Measurements from ENCODE around the gene TIFAB. TPM values are rescaled to one million over a fixed set of nuclear protein-coding genes. Genes with fewer than 3 reads are reported as not detected.
A peak's percentile ranks its signal among the peaks of the same experiment; 100 is the strongest.

Gene TIFAB
- polyA plus RNA-seq, 4 donors = 0.05 to 0.23 (median 0.21) TPM

DNA sequence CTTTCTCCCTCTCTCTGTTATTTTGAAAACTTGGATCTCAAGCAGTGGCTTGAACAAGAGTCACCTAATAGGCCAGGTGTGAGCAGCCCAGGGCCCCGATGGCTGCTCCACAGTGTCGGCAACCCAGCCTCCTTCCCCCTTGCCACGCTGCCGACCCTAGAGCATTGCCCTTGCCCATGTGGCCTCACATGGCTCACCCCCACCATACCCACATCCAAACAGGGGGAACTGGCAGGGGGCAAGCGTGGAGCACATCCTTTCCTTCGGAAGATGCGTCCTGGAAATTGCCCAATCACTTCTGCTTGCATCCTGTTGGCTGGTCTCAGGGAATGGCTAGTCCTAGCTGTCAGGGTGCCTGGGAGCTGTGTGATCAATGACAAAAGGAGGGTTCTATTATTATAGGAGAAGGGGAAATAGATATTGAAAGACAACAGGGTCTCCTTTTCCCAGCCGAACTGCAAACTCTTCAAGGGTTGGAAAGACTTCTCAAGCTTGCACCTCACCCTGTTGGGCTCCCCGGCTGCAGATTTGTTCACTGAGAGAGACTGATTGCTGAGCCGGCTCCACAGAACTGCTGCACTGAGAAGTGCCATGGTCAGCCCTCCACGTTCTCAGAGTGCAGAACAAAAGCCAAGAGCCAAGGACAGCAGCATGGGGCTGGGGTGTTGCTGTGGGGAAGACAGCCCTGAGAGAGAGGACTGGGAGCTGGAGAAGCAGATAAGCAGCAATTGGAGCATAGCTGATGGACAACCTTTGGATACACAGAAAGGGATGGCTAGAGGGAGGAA is 8.3 kb upstream of the TIFAB start:
- no peak for DNase-seq (ENCODE audit: low read depth in 4 of 4, low spot score in 2 of 4)

DNA sequence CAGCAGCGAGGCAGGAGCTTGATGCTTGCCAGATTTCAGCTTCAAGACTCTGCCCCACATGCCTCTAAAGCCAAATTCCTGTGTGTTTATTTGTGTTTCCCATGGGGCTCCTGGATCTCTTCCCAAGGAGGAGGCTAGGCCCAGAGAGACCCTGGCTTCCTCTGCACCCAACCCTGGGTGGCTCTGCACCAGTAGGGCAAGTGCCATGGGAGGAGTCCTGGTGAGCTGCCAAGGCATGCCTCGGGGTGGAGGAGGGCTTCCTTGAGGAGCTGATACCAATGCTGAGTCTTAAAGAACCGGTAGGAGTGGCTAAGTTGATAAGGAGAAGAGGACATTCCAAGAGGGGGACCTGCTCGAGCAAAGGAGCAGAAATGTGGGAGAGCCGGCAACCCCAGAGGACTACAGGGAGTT is 6.8 kb upstream of the TIFAB start:
- no peak for DNase-seq (ENCODE audit: low read depth in 4 of 4, low spot score in 2 of 4)

GRCh38 chr5:135458356-135458755 is 6.2 kb upstream of the TIFAB start:
- no peak for DNase-seq (ENCODE audit: low read depth in 4 of 4, low spot score in 2 of 4)

- DNase-seq (ENCODE audit: low read depth in 4 of 4, low spot score in 2 of 4) = peak in 1 of 4 donors; percentile 41
Measured at GRCh38 chr5:135457424-135458071, 5.4 kb upstream of the TIFAB start.

DNA sequence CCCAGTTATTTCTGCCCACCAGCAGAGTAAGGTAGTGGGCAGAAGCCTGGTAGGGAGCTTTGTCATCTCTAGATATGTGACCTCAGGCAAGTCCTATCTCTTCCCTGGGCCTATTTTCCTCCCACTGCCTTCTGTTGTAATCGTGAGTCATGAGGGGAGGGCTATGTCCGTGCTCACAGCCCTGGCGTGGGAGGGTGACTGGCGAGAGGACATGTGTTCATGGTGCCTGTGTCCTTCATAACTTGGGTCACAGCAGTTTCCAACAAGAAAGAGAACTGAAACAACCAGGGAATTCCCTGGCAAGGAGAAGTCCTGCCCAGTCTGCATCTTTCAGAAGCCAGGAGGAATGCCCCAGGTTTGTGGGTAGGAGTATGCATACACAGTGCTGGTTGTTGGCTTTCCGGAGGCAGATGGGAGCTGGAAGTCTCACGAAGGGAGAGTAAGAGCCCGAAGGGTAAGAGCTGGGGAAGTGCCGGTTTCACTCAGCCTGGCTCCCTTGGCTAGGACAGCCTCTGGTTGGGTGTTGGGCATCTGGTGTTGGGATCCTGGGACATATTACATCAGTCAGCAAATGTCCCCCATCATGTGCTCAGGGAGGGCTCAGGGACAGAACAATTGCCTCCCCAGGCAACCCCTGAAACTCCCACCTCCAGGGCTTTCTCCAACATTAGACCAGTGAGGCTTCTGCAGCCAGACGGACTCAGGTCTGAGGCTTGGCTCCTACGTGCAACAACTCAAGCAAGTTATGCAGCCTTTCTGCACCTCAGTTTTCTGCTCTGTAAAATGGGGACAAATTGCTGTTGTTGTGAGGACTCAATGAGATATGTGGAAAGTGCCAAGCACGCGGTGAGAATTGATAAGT is 4.3 kb upstream of the TIFAB start:
- DNase-seq (ENCODE audit: low read depth in 4 of 4, low spot score in 2 of 4) = no peak

DNA sequence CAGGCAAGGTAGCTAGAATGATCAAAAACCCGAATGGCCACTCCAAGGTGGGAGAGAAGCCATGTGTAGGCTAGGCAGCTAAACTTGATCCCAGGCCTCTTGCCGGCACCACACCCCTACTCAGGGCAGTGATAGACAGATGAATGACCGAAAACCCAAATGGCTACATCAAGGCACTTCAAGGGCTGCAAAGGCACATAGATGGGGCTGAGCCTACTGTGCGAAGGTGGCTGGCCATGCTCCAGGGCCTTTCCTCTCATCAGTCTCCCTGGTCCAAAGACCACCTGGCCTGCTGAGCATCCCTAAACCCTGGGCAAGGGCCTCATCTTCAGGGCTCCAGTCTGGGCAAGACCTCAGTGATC is 3.7 kb upstream of the TIFAB start:
- DNase-seq (ENCODE audit: low read depth in 4 of 4, low spot score in 2 of 4) = no peak

DNA sequence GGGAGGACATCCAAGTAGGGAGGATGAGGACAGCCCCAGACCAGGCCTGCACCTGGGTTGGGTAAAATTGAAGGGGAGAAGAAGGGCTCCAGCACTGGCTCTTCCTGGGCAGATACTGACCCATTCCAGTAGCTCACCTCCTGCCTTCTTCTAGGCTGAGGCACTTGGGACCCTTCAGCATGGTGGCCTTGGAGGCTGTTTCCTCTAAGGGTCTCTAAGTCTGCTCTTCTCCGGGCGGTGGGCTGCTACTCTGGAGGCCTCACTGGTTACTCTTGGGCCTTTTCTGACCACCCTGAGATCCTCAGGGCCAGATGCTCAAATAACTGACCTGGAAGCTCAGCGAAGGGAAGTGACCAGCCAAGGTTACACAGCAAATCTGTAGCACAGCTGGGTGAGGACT is 2.8 kb upstream of the TIFAB start:
- DNase-seq (ENCODE audit: low read depth in 4 of 4, low spot score in 2 of 4) = no peak

DNA sequence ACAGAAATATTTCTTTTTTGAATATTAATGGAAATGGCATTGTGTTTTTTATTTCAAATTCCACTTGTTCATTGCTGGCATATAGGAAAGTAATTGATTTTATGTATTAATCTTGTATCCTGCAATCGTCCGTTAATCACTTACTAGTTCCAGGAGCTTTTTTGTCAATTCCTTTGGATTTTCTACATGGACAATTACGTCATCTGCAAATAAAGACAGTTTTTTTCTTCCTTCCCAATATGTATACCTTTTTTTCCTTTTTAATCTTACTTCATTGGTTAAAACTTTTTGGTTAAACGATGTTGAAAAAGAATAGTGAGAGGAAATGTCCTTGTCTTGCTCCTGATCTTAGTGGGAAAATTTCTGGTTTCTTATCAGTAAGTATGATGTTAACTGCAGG is 1.5 kb upstream of the TIFAB start:
- no peak for DNase-seq (ENCODE audit: low read depth in 4 of 4, low spot score in 2 of 4)

- no peak for DNase-seq (ENCODE audit: low read depth in 4 of 4, low spot score in 2 of 4)
Measured at GRCh38 chr5:135451581-135452320, 400 bp downstream of the TIFAB start.

DNA sequence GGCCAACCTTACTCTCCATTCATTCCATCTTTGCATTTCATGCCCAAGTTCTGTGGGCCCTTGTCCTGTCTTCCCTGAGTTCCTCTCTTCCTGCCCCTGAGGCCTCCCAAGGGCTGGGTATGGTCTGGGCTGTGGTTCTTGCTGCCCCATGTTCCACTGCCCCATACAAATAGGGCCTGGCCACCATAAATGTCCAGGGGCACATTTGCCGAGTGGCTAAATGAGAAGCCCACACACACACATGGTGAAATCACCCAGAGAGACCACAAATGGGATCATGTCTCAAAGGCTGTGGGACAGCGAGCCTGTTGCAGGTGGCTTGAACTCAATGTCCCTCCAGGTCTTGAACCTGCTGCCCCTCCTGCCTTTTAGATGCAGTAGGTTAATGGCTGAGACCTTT is 1.2 kb downstream of the TIFAB start:
- DNase-seq (ENCODE audit: low read depth in 4 of 4, low spot score in 2 of 4) = no peak

- no peak for DNase-seq (ENCODE audit: low read depth in 4 of 4, low spot score in 2 of 4)
Measured at GRCh38 chr5:135450336-135450735, 1.8 kb downstream of the TIFAB start.

DNA sequence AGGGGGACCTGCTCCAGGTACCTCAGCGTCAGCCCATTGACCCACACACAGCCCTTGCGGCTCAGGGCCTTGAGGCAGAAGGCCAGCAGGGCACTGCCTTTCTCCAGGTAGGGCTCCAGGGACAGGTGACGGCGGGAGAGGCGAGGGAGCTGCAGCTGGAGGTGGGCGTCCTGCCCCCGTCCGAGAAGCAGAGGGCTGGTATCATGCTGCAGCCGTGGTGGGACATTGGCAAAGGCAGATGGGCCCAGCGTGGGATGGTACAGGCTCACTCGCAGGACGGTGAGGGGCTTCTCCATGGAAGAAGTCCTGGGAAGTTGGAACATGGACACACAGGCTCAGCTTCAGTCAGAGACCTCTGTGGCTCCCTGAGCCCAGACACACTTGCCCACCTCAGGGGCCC is 2.5 kb downstream of the TIFAB start:
- no peak for DNase-seq (ENCODE audit: low read depth in 4 of 4, low spot score in 2 of 4)

DNA sequence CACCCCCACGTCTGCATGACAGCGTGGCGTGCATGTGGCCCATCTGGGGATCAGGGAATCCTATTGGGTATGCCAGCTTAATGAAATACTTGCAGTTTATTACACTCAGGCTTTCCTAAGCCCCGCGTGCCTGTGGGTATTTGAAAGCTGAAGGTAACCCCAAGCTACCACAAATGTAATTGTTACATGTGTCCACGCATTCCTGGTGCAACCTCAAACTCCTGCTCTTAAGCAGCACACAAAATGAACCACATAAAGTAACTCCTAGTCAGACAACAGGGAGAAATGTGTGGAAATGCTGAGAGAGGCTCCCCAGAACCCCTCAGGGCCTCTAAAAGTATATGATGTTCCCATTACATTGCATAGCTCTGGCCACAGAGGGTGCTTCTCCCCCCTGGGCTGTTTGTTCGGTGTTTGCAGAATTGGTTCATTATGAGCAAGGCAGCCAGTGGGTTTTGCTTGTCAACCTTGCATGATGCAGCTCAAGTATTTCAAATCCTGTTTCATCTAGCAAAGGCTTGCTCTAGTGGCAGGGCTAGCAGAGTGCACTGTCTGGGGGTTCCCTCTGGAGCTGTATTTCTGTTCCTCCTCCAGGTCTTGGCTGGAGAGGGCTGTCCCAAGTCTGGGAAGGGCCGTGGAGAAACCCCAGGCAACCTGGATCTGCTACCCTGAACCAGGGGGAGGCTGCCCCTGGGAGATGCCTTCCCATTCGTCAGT is 3.2 kb downstream of the TIFAB start:
- no peak for DNase-seq (ENCODE audit: low read depth in 4 of 4, low spot score in 2 of 4)

- no peak for DNase-seq (ENCODE audit: low read depth in 4 of 4, low spot score in 2 of 4)
Measured at GRCh38 chr5:135448071-135448739, 3.9 kb downstream of the TIFAB start.

DNA sequence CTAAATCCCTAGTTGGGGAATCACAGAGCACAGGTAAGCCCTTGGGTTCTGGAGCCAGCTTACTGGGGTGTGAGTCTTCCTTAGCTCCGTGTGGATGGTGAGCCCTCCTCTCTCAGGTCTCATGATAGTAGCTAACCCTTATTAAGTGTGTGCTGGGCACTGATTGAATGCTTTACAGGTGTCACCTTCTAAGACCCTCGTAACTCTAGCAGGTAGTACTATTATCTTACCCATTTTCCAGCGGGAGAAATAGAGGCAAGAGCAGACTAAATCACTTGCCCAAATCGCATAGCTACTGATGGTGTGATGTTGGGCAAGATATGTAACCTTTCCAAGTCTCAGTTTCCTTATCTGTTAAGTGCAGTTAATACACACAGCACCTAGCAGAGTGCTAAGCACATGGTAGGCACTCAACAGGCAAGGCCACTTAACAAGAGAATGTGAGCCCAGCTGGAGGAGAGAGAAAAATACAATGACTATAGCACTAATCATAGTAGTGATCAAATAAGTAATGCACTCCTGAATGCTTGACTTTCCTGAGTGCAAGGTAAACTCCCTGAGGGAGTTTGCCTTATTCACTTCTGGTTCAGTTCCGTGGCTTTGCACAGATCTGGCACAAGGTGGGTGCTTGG is 4.7 kb downstream of the TIFAB start, which contains the start of gene DCANP1:
DCANP1 (minus strand) TSS at position 51 of the 632 bp plus-strand sequence. CDS start 240 bp downstream, outside the sequence.
- DNase-seq (ENCODE audit: low read depth in 4 of 4, low spot score in 2 of 4) = no peak

DNA sequence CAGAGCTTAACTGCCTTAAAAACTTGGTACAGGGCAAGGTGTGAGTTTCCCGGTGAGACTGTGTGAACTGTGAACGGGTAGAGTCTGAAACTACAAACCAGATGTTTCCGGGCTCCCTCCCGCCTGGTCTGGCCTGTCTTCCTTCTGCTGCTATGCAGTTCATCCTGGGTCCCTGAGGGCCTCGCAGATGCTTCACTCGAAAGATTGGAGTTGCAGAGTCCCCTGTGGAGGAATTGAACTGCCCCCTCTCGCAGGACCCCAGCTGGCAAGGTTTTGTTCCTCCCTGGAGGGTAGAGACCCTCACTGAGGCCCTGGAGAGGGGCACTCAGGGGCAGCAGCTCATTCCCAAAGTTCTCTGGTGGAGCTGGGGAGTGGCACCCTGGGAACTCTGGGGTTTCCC is 5.5 kb downstream of the TIFAB start:
- DNase-seq (ENCODE audit: low read depth in 4 of 4, low spot score in 2 of 4) = no peak

DNA sequence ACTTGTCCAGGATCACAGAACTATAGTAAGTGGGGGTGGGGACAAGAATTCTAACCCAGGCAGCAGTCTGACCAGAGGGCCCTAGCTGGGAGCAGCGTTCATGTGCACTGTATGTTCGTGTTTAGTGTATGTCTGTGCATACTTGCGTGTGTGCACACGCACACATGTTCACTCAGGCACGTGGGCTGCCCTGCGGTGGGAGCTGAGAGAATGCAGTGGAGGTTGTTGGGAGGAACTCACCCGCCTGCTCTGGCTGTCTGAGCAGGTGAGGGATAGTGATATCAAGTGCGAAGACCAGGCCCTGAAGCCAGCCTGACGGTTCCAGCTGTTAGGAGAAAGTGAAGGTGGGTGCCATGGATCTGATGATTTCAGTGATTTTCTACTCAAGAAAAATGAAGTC is 5.9 kb downstream of the TIFAB start:
- DNase-seq (ENCODE audit: low read depth in 4 of 4, low spot score in 2 of 4) = no peak

- no peak for DNase-seq (ENCODE audit: low read depth in 4 of 4, low spot score in 2 of 4)
Measured at GRCh38 chr5:135445306-135445985, 6.7 kb downstream of the TIFAB start.
